Esophagus squamous epithelium (tissue), 4 donors: ENCODE results near the gene PI4KA.
"Not testable (repeated sequence)": the region's sequence is repeated elsewhere in the genome, so short reads cannot be mapped to it uniquely, and the experiment has no call there.

Experiments used
- CTCF ChIP-seq, 6 experiments: fragments of 450-650 bp in 4 of 6; fragments of 200-600 bp in 2 of 6; sonication (generic) in 2 of 6; IDR thresholded peaks; one replicate each; pipeline ENCODE4 v1.5.1; 2016 to 2019; ENCODE audit warnings: antibody characterized with exemption in 6 of 6, mild to moderate bottlenecking in 4 of 6, moderate library complexity in 4 of 6
- POLR2A ChIP-seq, 4 donors: fragments of 450-650 bp; IDR thresholded peaks; one replicate each; pipeline ENCODE4 v1.6.1; 2017; ENCODE audit warnings: antibody characterized with exemption in 4 of 4, mild to moderate bottlenecking in 4 of 4, moderate library complexity in 3 of 4

DNA sequence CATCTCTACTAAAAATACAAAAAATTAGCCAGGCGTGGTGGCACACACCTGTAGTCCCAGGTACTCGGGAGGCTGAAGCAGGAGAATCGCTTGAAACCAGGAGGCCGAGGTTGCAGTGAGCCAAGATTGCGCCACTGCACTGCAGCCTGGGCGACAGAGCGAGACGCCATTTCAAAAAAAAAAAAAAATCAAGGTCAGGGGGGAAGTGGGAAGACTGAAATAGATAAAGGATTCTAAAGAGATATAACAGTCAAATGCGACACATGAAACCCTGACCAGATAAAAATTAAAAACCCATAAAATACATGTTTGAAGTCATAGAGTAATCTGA is 89.2 kb downstream of the PI4KA start:
- TF ChIP-seq CTCF, POLR2A (IDR thresholded peaks at IDR 0.05): not testable (repeated sequence)
